GM18909 (cell line): Measurements from ENCODE around the gene ULK2.
A peak's percentile ranks its signal among the peaks of the same experiment; 100 is the strongest.
"Not testable (repeated sequence)": the region's sequence is repeated elsewhere in the genome, so short reads cannot be mapped to it uniquely, and the experiment has no call there.

ENCODE experiments used
- ATAC-seq: cut with Tn5 transposase; IDR thresholded peaks from one replicate; pipeline ENCODE4 v1.9.1; 2021; ENCODE audit warnings: mild to moderate bottlenecking; ENCODE audit not compliant: unreplicated experiment, poor library complexity

ULK2 gene

GRCh38 chr17:19769946-19770652 lies 97.6 kb downstream of the ULK2 start:
- ATAC-seq = no peak

GRCh38 chr17:19768046-19768782 lies 99.5 kb downstream of the ULK2 start:
- ATAC-seq = no peak

DNA sequence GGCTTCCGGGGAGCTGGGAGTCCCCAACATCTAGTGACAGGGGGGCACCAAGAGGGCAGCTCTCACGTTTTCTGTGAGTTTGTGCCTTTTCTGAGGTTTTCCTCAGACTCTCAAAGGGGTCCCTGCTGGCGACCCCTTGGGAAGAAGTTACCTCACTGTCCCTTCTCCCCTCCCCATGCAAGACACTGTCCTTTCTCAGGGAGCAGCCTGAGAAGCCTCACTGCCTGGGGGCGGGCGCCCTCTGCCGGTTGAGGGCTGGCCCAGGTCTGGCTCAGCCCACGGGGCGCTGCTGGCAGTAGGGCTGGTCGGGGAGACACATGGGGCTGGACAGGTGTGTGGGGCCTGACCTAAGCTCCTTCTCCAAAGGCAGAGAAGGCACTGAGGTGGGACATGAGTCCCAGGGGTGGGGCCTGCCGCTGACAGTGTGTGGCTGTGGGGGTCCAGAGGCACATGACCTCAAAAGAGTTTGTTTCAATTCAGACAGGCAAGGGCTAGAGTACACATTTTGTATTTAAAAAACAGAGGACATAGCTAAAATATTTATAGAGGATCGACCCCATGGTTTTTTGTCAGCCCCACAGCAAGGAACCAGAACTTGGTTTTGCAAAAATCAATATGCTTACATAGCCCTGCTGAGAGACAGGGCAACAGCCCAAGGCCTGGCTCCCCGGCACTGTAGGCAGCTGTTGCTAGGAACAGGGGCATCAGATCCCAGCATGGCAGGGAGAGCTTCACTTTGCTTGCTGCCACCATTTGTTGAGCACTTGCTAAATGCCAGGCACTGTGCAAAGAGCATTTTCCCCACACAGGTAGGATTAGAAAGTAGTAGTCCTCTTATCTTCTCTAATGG lies 101.1 kb downstream of the ULK2 start:
- peak; percentile 69 for ATAC-seq

DNA sequence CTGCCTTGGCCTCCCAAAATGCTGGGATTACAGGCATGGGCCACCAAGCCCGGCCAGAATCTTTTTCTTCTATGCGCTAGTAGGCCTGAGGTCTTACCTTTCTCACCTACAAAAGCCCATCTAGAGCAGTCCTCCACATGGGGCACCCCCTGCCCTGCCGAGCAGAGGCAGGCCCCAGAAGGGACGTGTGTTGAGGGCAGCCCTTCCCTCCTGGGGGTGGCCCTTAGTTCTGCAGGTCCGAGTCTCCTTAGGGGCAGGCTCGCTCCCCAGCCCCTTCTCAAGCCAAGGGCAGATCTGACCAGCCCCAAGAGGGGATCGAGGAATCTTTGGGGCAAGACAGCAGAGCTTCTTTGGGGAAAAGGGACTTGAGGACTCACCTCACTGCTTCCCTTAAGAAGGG lies 101.7 kb downstream of the ULK2 start:
- ATAC-seq = no peak

GRCh38 chr17:19763991-19764390 lies 103.7 kb downstream of the ULK2 start:
- ATAC-seq = not testable (repeated sequence)

GRCh38 chr17:19763416-19763815 lies 104.3 kb downstream of the ULK2 start:
- no peak for ATAC-seq

DNA sequence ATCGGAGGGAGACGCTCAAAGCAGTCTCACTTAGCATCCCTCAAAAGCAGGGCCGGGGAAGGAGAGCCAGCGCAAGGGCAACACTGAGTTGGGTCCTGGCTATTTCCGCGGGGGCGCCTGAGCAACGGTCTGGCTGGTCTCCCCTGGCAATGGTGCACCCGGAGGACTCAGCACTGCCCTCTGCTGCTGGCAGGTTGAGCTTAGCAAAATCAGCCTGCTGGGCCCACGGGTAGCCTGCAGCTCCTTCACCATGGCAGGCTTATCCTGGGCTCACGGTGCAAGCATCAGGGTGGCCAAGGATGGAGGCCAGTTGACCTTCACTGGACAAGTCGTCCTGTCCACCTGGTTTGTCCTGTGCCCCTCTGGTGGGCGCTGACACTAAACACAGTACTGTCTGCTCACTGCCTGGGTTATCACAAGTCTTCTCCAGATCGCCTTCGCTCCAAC lies 105.2 kb downstream of the ULK2 start:
- ATAC-seq = no peak

GRCh38 chr17:19760746-19761145 lies 107.0 kb downstream of the ULK2 start:
- ATAC-seq = no peak

GRCh38 chr17:19759568-19760549 lies 107.9 kb downstream of the ULK2 start:
- no peak for ATAC-seq

DNA sequence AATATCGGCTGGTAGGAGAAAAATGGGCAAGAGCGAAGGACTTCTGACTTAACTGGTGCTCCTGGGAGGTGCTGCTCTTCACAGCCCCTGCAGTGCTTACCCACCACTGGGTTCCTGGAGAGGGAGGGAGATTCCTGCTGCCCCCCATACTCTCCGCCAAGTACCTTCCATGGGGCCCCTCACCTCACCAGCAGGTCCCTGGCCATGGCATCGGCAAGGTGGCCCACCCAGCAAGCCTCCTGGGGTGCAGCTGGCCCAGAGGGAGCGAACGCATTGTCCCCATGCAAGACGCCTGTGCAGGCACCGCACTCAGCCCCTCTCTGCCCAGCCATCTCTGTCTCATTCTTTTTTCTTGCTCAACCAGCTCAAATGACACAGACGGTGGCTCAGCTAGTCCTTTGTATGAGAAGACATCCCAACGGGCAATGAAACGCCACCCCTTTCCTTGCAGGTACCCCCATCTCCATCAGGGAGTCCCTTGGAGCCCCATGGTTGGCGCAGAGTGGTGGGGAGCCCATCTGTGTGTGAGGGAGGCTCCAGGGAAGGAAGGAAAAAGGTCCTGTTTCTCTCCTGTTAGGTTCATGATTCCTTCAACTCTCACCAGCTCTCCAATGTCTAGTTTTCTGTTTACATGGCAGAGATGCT lies 110.1 kb downstream of the ULK2 start:
- ATAC-seq = no peak

- ATAC-seq = no peak
Observed at GRCh38 chr17:19756546-19756945, 111.2 kb downstream of the ULK2 start.

- ATAC-seq = peak; percentile 37
Observed at GRCh38 chr17:19755821-19756510, 111.8 kb downstream of the ULK2 start.

GRCh38 chr17:19755392-19755791 lies 112.3 kb downstream of the ULK2 start:
- ATAC-seq = peak; percentile 5

DNA sequence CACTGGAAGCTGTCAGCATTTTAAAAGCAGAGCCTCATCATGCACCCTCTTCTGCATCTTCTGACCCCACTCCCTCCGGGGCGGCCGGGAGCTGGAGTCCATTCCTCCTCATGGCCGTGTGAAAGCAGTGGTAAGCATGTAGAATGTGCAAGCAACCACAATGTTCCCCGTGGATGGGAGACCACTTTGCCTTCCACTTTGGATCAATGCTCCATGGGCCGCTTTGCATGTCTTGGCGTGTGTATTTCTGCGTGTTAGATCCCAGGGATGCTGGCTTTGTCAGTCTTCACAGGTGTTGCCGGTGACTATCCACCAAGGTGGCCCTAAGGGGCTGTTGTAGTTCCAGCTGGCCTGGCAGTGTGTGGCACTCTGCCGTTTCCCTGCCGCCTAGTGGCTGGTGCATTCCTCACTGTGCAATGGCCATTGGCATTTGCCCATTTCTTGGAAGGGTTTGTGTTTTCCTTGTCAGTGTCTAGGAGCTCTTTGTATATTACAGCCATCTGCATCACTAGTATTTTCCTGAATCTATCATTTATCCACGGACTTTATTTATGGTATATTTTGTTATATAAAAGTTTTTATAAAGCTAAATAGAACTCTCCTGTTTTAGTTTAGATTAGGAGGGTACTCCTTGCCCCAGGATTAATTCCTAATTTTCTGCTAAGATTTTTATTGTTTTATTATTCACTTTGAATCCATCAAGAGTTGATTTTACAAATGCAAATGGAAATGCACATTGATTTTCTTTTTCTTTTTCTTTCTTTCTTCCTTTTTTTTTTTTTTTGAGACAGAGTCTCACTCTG lies 113.9 kb downstream of the ULK2 start:
- no peak for ATAC-seq

DNA sequence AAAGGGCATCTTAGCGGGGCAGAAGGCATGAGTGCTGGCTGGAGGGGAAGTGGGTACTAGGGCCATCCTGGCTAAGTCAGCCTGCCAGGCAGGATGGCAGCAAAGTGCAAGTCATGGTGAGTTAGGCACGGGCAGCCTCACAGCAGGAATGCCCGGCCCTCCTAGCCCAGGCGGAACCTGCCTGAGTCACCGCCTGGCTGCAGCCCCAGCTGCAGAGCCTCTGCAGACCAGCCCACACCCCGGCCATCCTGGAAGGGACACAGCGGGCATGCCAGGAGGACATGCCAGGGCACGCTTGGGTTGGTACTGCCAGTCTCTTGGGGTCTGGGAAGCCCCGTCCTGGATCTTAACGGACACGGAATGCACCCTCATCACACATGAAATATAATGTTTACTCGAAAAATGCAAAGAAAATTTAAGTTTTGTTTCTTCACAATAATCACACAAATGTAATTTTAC lies 114.7 kb downstream of the ULK2 start:
- no peak for ATAC-seq

GRCh38 chr17:19752216-19753050 lies 115.3 kb downstream of the ULK2 start:
- no peak for ATAC-seq

DNA sequence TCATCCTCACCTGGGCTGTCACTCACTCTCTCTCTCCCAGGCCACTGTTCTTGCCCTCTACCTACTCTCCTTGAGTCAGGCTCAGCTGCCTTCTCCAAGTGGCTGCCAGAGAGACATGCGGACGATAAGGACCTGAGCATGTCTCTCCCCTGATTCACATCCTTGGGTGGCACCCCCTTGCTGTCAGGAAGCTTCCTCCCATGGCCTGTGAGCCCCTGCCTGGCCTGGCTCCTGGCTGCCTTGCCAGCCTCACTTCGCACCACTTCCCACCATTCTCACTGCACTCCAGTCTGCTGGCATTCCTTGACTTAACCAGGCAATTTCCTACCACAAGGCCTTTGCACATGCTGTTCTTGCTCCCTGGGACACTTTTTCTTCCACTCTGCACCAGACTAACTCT lies 116.9 kb downstream of the ULK2 start:
- ATAC-seq = no peak
